HG03521 (cell line): ENCODE results near the gene PPARG.
"Not testable (repeated sequence)": the region's sequence is repeated elsewhere in the genome, so short reads cannot be mapped to it uniquely, and the experiment has no call there.

Source experiments
- ATAC-seq: cut with Tn5 transposase; IDR thresholded peaks from one replicate; pipeline ENCODE4 v1.9.1; 2021; ENCODE audit warnings: mild to moderate bottlenecking, moderate library complexity; ENCODE audit not compliant: unreplicated experiment

The PPARG gene

DNA sequence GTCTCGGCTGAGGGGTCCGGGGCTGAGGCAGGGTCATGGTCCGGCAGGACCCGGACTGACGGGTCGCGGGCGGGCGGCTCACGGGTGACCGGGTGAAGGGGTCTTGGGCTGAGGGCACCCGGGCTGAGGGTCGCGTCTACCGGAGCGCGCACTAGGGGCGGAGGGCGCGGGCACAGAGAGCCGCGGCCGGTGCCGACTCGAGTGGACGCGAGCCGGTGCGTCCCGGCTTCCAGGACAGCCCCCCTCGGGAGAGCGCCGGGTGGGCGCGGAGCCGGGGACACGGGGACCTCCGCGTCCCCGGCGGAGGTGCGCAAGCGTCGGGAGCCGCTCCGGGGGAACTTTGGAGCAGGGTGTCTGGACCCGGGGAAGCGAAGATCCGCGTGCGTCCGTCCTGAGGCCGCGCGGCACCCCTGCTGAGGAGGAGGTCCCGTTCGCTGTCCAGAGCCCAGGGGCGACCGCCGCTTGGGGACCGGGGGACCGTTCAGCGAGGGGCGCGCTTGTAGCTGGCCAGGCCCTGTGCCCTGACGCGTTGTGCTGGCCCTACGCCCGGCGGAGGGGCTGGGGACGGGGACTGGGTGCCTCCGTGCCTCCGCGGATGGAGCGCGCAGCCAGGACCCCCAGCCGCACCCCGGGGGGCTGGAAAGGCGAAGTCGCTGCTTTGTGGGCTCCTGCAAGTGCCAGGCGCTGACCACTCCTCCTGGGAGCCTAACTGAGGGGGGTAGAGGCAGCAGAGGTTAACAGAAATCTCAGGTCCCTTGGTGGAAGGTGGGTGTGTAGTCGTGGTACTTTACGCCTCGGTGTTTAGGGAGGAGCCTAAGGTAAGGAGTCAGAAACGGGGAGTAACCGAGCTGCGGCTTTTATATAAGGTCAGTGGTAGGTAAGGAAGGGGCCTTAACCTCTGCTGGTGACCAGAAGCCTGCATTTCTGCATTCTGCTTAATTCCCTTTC lies at the start of gene PPARG:
Gene PPARG, plus strand, starts transcription at position 889 of the 948 bp plus-strand sequence. CDS start 90,642 bp downstream, outside the sequence.
- ATAC-seq, result no peak

DNA sequence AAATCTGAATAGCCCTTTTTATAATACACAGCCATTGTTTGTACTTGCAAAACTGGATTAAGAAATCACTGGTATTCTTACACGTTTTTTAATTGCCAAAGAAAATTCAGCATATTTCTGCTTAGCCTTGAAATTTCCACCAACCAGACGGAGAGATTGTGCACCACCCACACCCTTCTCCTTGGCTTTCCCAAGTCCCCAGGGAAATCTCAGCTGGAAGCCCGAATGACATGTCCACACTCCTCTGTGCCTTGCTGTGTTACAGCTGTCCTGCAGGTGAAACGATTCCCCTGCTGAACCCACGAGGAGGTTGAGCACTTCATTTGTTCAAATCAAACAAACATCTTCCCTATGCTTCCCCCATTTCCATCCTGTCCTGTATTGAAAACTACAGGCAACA lies 49.6 kb upstream of the PPARG start:
- no peak for ATAC-seq

DNA sequence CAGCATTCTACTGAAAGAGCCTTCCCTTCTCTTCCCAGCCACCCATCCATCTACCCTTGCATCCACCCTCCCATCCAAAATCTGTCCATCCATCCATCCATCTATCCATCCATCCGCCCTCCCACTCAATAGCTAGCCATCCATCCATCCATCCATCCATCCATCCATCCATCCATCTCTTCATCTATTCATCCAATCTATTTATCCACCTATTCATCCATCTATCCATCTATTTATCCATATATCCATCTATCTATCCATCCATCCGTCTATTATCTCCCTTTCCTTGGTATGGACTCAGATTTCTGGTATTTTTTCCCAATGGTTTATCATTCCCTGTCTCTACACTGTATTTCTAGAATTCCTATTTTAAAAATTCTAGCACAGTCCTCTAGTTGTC lies 46.1 kb upstream of the PPARG start:
- no peak for ATAC-seq

DNA sequence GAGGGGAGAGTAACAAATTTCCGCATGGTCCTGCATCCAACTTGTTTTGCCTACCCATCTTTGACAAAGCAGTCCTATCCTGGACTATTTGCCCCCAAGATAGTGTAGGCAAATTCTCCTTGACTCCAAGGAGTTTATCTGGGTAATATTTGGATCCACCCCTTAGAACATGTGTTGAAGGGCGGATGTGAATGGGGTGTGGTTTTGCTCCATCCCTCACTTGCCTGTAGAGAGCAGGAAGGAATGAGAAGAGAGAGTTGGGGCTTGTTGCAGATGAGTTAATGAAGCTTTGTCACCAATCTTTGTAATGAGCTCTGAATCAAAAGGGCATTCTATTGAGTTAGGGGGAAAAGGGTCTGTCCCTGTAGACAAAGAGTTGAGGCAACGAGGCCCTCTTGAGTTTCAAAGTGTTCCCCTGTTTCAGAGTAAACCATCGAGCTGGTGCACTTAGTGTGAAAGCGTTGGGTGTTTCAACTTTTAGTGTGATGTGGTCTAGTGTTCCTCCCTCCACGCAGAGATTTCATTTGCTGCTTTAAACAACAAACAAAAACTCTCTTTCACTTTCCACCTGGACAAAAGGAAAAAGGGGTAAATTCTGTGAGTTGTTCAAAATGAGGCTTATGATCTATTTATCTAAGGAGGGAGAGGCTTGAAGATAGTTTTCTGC lies 42.2 kb upstream of the PPARG start:
- no peak for ATAC-seq

DNA sequence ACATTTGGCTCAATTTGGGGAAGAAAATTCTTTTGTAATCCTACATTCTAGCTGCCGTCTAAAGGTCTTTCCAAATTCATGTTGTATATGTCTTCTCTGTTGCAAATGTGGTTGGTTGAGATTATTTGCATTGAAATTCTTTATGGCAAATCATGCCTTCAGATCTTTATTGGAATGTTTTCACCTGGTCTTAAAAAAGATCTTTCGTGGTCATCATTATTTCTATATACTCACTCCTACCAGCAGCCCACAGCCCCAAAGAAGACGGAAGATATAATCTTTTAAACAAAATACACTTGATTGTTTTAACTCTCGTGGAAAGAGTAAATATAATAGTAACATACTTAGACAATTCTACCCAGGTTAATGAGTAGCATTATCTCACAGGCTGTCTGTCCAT lies 41.5 kb upstream of the PPARG start:
- ATAC-seq, result no peak

DNA sequence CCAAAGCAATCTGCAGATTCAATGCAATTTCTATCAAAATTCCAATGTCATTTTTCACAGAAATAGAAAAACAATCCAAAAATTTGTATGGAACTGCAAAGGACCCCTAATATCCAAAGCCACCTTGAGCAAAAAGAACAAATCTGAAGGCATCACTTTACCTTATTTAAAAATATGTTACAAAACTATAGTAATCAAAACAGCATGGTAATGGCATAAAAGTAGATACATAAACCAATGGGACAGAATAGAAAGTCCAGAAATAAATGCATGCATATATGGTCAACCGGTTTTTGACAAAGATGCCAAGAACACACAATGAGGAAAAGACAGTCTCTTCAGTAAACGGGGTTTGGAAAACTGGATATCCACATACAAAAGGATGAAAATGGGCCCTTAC lies 39.4 kb upstream of the PPARG start:
- no peak for ATAC-seq

DNA sequence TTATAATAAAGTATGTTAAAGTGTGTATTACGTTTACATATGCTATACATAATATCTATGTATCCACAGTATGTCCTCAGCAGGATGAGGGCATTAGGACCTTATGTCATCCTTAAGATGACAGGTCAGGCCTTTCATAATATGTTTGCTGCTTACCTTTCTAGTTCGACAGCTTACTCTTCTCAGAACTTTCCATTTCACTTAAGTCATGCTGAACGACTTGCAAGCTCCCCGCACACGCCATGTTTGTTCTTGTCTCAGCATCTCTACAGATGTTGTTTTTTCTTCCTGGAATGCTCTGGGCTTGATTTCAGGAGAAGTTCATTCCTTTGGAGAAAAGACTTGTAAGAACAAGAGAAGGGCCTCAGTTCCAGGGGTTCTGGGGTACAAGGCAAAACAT lies 36.0 kb upstream of the PPARG start:
- no peak for ATAC-seq

DNA sequence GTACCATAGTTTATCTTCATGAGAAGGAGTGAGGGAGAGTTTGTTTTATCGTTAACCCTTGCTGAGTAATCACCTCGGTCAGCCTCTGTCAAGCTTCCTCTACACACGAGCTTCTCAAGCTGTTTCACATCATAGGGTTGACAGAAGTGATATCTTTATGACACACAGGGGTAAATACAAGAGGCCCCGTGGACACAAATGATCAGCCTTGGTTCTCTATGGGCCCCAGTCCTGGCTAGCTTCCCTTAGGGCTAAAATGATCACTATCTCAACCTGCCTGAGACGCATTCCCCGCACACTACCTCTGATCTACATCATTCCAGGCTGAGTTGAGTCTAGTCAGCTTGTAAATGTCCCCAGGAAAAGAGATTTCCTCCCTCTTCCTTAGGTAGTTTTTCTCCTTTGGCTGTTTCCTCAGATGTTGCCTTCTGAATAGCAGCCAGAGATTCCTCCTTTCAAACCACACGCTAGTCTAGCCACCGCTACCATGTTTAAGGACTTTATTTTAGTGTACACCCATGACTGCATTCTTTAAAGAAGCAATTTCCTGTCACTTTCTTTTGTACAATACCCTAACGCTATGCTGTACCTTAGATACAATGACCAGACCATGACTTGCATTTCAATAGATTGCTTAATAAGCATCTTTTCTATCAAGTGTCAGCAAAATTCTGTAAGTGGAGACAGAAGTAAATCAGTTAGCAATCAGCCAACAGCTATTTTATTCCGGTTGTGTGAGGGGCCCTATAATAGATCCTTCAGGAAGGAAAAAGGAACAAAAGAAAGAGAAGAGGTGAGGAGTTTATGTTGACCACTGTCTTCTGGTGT lies 35.1 kb upstream of the PPARG start:
- ATAC-seq, result no peak

DNA sequence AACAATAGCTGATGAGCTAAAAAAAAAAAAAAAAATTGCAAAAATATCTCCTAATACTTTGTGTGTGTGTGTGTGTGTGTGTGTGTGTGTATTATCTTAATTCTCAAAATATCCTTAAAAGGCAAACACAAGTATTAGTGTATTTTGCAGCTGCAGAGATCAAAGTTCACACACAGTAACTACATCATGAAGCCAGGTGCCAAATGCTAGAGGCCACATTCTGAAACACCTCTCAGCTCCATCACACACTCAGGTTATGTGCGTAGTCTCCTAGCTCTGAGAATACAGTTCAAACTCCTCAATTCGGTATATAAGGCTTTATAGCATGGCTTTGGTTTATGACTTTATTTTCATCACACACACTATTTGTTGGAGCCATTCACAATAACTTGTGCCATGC lies 33.5 kb upstream of the PPARG start:
- ATAC-seq, result no peak

DNA sequence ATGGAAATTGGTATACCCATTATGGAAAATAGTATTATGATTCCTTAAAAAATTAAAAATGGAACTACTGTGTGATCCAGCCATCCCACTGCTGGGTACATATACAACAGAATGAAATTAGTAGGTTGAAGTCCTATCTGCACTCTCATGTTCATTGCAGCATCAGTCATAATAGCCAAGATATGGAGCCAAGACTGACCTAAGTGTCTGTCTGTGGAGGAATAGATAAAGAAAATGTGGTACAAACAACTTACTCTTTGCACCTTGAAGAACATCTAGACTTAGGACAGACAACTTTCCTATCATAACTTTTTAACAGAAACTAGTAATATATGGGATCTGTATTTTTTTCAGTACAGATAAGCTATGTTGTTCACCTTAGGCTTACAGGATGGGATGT lies 30.0 kb upstream of the PPARG start:
- no peak for ATAC-seq

DNA sequence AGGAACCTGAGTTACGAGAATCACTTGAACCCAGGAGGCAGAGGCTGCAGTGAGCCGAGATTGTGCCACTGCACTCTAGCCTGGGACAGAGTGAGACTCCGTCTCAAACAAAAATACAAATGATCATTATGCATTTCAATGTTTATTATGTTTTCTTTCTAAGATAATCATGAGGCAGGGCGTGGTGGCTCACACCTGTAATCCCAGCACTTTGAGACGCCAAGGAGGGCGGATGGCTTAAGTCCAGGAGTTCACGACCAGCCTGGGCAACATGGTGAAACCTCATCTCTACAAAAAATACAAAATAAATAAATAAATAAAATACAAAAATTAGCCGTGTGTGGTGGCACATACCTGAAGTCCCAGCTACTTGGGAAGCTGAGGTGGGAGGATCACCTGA lies 26.7 kb upstream of the PPARG start:
- ATAC-seq, result not testable (repeated sequence)

DNA sequence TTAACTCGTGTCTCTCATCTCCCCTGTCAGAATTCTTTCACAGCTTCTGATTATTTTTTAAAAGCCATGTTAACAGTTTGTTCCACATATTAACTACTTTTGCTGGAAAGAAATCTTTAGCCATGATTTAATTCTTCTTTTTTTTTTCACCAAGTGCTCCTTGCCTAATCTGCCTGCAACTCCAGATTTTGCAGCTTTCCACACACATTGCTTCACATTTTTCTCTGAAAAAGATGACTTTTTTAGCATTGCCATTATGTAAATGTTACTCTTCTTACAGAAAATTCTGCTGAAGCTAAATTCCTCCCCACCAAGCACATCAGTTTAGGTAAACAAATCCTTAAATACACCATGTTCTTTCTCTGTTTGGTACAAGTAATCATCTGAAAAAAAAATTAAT lies 23.4 kb upstream of the PPARG start:
- ATAC-seq, result no peak

DNA sequence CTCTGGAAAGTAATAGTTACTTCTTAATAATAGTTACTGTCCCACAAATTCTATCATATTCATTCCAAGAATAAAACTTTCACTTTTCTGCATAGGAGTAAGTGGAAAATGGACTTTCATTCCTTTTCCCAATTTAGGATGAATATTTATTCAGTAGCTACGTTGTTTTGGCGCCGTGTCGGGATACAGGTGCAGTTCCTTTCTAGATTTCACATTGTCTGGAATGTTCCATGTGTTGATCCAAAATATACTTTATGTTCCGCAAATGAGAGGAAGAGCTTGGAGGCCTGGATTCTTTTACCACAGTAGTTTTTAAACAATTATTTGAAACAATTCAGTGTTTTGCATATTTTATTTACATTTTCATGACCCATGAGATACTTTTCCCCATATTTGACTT lies 22.8 kb upstream of the PPARG start:
- ATAC-seq, result no peak

DNA sequence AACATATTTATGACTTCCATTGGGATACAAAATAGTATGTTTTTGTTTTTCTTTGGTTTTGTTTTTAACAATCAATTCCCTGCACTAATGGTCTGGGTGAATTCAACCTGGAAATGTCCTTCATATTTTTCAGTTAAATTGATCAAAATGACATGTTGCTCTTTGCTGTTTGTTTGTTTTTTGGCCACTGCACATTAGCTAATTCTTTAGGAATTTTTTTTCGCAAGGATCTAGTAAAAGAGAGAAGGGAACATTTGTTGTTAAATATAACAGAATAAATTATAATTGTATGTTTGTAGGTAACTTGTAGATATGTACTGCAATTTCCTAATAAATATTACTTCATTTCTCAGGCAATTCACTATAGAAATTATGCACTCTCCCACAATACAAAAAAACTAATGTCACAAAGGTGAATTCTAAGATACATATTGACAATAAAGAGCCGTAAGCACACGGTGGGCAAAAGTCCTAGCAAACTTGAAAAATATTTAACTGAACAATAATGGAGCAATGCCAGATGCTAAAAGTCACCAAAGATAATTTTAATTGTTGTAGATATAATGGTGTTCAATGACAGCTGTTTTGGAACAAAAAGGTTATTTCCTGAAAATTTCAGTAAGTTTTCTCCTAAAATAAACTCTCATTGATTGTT lies 21.4 kb upstream of the PPARG start:
- no peak for ATAC-seq

DNA sequence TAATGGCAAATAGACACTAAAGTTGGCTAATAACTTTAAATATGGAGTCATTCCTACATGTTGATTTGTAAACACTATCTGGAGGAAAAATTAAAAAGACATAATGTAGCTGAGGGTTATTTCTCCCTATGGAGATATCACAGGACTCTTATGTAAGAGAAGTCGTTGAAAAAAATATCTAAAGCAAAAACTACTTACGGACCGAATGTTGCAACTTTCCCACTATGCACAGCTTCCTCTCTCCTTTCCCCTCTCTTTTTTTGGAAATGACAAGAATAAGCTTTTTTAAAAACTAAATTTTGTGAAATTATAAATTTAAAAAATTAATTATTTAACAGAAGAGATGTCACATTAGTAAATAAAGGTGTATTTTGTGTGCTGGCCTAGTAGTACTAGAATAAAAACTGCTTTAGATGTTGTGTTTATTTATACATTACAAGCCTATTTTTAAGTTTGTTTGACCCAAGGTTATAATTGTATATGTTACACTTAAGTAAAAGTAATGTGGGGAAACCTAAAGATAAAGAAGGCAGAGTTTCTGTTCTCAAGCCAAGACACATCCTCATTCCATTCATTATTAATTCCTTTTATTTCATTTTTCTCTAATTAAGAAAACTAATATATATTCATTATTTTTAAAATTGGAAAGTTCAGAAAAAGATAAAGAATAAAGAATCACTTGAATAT lies 20.7 kb upstream of the PPARG start:
- no peak for ATAC-seq

DNA sequence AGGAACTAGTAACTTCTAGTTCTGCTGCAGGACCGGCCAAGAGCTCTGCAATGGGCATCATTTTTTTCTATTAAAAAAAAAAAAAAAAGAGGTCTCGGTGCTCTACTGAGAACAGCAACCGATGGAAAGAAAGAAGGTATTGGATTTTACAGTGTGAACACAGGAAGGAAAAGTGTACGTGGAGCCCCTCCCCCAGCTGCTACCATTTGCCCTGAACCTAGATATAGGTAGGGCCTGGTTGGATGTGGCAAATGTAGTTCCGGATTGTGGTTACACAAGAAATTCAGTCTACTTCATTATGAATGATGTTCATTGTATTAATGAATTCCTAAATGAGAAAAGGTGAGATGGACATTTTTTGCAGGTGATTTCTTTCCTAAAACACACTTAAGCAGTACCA lies 17.9 kb upstream of the PPARG start:
- ATAC-seq, result no peak

DNA sequence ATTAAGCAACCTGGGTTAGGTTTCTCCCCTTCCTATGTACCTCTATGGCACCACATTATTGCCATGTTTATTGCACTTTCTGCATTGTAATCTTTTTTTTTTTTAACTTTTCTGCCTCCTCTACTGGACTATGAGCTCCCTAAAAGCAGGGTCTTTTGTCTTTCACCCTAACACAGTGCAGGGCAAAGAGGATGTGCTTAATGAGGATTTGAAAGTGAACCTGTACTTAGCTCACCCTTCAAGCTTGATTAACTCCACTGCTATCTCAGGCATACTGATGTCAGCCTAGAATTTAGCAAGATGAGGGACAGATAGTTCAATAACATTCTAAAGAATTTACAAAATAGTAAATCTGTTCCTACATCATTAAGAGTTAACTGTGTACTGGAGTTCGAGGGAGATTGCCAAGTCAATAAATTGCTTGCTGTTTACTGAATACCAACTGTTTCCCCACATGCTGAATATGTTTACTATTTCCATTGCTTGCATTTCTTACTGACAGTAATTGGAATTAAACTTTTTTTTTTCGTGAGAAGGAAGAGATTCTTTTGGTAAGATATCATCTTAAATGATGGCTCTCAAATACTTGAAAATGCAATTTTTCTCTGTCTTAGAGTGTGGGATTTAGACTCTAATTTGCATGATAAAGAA lies 15.7 kb upstream of the PPARG start:
- peak; percentile 80 for ATAC-seq

DNA sequence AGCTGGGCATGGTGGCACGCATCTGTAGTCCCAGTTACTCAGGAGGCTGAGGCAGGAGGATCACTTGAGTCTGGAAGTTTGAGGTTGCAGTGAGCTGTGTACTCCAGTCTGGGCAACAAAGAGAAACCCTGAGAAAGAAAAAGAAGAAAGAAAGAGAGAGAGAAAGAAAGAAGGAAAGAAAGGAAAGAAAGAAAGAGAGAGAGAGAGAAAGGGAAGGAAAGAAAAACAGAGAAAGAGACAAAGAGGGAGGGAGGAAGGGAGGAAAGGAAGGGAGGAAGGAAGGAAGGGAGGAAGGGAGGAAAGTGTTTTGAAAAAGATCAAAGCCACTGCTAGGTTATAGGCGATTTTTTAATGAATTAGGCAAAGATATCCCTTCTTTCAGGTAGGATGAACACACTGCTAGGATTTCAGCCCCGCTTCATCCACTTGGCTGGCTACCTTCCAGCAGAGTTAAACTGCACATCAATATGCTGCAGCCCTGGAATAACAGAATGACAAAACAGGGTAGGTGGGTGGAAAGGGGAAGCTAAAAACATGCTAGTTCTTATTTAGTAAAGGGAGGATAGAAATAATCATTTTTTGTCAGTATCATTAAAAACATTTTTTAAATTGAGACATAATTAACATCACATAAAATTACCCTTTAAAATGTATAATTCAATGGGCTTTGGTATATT lies 12.8 kb upstream of the PPARG start:
- ATAC-seq, result no peak

DNA sequence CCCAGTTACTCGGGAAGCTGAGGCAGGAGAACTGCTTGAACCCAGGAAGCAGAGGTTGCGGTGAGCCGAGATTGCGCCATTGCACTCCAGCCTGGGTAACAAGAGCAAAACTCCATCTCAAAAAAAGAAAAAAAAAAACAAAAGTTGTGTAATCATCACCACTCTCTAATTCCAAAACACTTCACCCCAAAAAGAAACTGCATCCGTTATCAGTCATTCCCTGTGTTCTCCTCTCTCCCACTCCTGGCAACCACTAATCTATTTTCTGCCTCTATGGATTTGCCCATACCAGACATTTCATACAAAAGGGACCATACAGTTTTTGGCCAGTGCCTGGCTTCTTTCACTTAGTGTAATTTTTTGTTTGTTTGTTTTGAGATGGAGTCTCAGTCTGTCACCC lies 12.0 kb upstream of the PPARG start:
- not testable (repeated sequence) for ATAC-seq
